ENCODE data around the gene GFRAL.
"Not testable (repeated sequence)": the region's sequence is repeated elsewhere in the genome, so short reads cannot be mapped to it uniquely, and the experiment has no call there.

GFRAL gene, protein sequence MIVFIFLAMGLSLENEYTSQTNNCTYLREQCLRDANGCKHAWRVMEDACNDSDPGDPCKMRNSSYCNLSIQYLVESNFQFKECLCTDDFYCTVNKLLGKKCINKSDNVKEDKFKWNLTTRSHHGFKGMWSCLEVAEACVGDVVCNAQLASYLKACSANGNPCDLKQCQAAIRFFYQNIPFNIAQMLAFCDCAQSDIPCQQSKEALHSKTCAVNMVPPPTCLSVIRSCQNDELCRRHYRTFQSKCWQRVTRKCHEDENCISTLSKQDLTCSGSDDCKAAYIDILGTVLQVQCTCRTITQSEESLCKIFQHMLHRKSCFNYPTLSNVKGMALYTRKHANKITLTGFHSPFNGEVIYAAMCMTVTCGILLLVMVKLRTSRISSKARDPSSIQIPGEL

GRCh38 chr6:55327169-55327568, at the start of gene GFRAL:
Gene GFRAL, plus strand, starts transcription at chr6:55327469. Its CDS starts 86 bp downstream, at chr6:55327555.
- ATAC-seq (no peak), DNase-seq (no peak)

GRCh38 chr6:55277646-55278045, 49.6 kb upstream of the GFRAL start:
- ATAC-seq (no peak), DNase-seq (no peak)

DNA sequence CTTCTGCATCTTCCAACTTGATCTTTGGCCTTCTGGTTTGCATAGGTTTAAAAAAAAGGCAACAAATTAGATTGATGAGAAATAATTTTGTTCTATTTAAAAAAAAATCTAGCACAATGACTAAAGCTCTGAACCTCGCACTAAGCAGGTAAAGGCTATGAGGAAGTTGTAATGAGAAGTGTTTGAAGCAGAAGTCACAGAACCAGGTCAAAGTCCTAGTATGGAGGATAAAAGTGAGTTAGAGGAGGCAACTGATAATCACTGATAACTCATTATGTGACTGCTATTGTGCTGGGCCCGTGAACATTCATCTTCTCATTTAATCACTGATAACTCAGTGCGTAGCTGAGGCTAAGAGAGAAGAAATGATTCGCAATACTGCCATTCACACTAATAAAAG, 46.1 kb upstream of the GFRAL start:
- DNase-seq (no peak), ATAC-seq (no peak)

GRCh38 chr6:55282115-55282514, 45.2 kb upstream of the GFRAL start:
- DNase-seq (no peak), ATAC-seq (no peak)

GRCh38 chr6:55286824-55287223, 40.4 kb upstream of the GFRAL start:
- no peak for DNase-seq
- ATAC-seq: no peak

DNA sequence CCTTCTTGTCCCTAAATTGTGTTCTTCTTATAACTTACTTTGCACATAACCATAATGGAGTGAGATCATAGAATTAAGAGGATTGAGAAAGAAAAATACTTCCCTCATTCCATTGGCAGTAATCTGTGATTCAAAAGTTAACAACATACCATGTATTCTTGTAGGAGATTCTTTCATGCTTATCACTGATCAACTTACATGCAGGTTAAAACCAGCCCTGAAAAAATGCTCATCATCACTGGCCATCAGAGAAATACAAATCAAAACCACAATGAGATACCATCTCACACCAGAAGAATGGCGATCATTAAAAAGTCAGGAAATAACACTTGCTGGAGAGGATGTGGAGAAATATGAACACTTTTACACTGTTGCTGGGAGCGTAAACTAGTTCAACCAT, 36.5 kb upstream of the GFRAL start:
- DNase-seq (no peak), ATAC-seq (no peak)

- ATAC-seq (no peak), DNase-seq (no peak)
Observed at GRCh38 chr6:55293116-55293515, 34.2 kb upstream of the GFRAL start.

- not testable (repeated sequence) for ATAC-seq
Observed at GRCh38 chr6:55297214-55297613, 30.1 kb upstream of the GFRAL start.

GRCh38 chr6:55299286-55299985, 27.8 kb upstream of the GFRAL start:
- ATAC-seq (no peak), DNase-seq (no peak)

More at GRCh38 chr6:55297214-55297613, 30.1 kb upstream of the GFRAL start:
- DNase-seq: not testable (repeated sequence)

DNA sequence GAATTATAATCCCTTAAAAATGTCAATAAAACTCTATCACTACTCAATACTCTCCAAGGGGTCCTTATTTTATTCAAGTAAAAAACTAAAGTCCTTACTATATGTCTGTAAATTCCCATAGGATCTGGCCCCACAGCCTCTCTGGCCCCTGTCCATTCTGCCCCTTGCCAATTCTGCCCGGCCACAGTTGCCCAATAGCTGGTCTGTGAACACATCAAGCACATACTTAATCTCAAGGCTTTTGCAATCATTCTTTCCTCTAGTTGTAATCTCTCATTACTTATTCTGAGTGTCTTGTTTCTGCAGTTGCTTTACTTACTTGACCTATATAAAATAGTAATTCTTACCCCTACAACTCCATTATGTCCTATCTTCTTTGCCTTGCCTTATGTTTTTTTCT, 22.5 kb upstream of the GFRAL start:
- DNase-seq (no peak), ATAC-seq (no peak)

DNA sequence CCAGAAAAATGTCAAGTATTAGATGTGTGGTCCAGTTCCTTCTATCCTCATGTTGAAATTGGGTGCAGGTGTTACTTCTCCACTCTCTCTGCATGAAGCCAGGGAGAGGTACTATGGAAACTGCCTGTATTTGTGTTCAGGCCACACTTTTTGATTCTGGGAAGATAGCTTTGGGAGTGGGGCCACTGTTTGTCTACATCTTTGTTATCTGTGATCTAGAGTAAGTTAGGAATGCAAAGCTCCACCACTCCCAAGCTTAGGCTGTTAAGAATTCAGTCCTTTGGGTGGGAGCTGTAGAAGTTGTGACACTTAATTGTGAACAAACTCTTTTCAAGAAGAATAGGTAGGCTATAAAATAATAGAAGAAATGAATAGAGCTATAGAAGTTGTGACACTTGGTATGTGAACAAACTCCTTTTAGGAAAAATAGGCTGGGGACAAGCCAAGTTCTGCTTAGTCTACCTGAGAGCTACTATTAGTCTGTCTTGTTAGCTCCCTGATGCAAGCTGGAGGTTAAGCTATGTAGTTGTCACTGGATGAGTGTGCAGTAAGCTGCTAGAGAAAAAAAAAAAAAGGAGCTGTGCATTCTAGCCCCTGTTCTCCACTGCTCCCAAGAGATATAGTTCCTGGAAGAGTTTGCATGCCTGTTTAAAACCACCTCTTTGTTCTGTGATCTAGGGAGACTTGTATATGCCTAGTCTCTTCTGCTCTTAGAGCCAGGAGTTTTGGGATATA, 7.1 kb upstream of the GFRAL start:
- DNase-seq: no peak

GRCh38 chr6:55320696-55321086, 6.6 kb upstream of the GFRAL start:
- ATAC-seq (no peak), DNase-seq (no peak)

More for the DNA sequence above, 7.1 kb upstream of the GFRAL start:
- ATAC-seq: no peak

GRCh38 chr6:55377150-55377549, 49.9 kb downstream of the GFRAL start:
- no peak for ATAC-seq

GRCh38 chr6:55379471-55379870, 52.2 kb downstream of the GFRAL start:
- no peak for DNase-seq
- no peak for ATAC-seq

More at GRCh38 chr6:55377150-55377549, 49.9 kb downstream of the GFRAL start:
- no peak for DNase-seq

GRCh38 chr6:55379895-55380294, 52.6 kb downstream of the GFRAL start:
- ATAC-seq (no peak), DNase-seq (no peak)

GRCh38 chr6:55388211-55388610, 60.9 kb downstream of the GFRAL start:
- no peak for DNase-seq
- no peak for ATAC-seq

DNA sequence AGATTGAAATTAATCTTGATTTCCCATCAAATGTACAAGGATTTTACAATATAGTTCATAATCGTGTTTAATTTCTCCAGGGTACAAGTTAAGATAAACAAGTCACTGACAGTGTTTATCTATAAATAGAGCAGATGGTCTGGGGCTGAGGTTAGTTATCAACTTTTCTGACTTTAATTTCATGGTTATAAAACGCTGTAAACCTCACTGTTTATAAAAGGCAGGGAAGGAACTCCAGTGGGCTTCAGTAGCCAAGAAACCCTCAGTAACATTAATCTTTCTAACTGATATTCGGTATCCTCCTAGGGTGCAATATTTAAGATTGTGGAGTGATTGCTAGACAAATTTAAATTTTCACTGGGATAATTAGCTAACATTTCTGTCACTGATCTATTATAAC, 68.6 kb downstream of the GFRAL start:
- DNase-seq (no peak), ATAC-seq (no peak)

GRCh38 chr6:55397986-55398385, 70.7 kb downstream of the GFRAL start:
- ATAC-seq (no peak), DNase-seq (no peak)

GRCh38 chr6:55399351-55399750, 72.1 kb downstream of the GFRAL start:
- no peak for DNase-seq

DNA sequence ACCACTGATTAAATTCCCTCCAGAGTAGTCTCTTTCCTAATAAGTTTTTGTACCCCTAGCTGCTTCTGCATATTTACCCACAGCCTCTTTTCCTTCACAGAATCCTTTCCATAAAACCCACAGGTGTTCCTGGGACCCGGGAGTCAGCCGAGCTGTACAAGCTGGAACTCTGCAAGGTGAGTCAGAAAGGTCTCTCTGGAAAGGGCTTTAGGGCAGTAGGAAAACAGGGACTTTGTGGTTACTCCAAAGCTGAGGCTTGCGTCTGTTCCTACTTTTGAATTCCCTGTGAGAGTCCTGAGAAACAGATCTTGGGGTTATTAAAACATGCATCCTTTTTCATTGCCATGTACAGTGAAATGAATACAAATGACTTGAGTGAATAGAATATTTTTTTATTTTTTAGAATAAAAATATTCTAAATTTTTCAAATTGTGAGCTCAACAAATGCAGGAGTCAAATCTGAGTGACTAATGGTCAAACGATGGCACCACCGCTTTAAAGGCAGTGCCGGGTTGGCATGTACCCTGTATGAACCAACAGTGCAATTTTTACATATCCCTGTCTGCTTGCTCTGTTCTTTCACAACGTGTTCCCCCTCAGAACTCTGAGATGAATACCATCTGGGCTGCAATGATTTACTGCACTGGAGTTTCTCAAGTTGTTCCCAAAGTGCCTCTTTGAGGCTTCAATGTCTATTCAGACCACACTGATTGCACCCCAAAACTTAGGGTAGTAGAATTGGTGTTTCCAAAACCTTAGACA, 78.4 kb downstream of the GFRAL start:
- DNase-seq (no peak), ATAC-seq (no peak)

More at GRCh38 chr6:55399351-55399750, 72.1 kb downstream of the GFRAL start:
- ATAC-seq: no peak

DNA sequence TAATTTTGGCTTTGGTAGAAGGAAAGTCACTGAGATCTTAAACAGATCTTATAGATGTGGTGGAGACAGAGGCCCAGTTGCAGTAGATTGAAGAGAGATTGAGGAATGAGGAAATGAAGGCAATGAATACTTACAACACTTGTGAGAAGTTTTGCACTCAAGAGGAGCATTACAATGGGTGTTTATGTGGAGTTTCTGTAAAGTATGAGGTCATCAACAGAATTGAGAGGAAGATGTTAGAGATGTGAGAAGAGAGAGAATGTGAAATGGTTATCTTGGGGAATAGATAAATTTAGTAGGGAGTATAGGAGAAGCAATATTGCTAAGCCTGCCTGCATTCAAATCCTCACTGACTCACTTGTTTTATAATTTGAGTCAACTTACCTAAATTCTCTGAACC, 83.4 kb downstream of the GFRAL start:
- ATAC-seq (no peak), DNase-seq (no peak)

GRCh38 chr6:55423933-55424332, 96.7 kb downstream of the GFRAL start:
- no peak for DNase-seq
- no peak for ATAC-seq

Measured in stimulated activated naive CD8-positive, alpha-beta T cell treated with anti-CD3 and anti-CD28 coated beads, Interleukin-15, Interleukin-2, amounts not matched to agents 100 U/mL and 50 U/mL, for 24 hours (primary cell).